ENCODE data around the gene MAMDC2.

- TF ChIP-seq CTCF (IDR thresholded peaks at IDR 0.05) (no peak), EZH2phosphoT487 (IDR thresholded peaks at IDR 0.05) (no peak)
Measured at GRCh38 chr9:70111641-70112236, 68.1 kb downstream of the MAMDC2 start.
